B cell (primary cell): ENCODE measurements around the gene SPINK9. TPM values are rescaled to one million over a fixed set of nuclear protein-coding genes. Genes with fewer than 3 reads are reported as not detected.

Source experiments
- ATAC-seq: fragments of 200-7000 bp; cut with Tn5 transposase; one replicate; pipeline ENCODE4 v1.10.0; 2021; ENCODE audit warnings: low read depth, mild to moderate bottlenecking, moderate number of reproducible peaks, moderate library complexity
- CTCF ChIA-PET: fragments of 350-600 bp; sonication (Branson Sonifier 250); formaldehyde crosslinking; loops from one replicate; lab custom pipeline; 2021; ENCODE audit warnings: antibody characterized with exemption, inconsistent platforms; lab: Charles Lee
- POLR2A ChIA-PET: fragments of 350-600 bp; sonication (Branson Sonifier 250); formaldehyde crosslinking; loops from one replicate; lab custom pipeline; 2021; ENCODE audit warnings: antibody characterized with exemption; lab: Charles Lee
- DNase-seq: peaks from one replicate; pipeline ENCODE4 v3.0.0; 2013
- H2AFZ ChIP-seq: 2 replicates; pipeline ENCODE4 v1.6.1; 2012; ENCODE audit warnings: mild to moderate bottlenecking, low read depth, low read length; ENCODE audit not compliant: insufficient read depth, poor library complexity, severe bottlenecking
- H3K27ac ChIP-seq, 2 donors: 1 replicate in 1 of 2; 2 replicates in 1 of 2; pipeline ENCODE4 v1.5.1; 2012 to 2013; ENCODE audit warnings: low read length in 2 of 2, mild to moderate bottlenecking in 2 of 2, moderate library complexity in 1 of 2
- H3K27me3 ChIP-seq, 4 experiments: fragments of 200-600 bp in 1 of 4; sonication (generic) in 1 of 4; replicated peaks in 1 of 4; 1 replicate in 2 of 4; 2 replicates in 2 of 4; pipeline versions ENCODE4 v1.6.1 to v1.7.0; 2013 to 2016; ENCODE audit warnings: low read length in 3 of 4, mild to moderate bottlenecking in 2 of 4, mixed read lengths in 1 of 4, moderate library complexity in 1 of 4; ENCODE audit not compliant: insufficient read depth in 4 of 4, control insufficient read depth in 3 of 4; ENCODE audit errors: control extremely low read depth in 1 of 4
- H3K36me3 ChIP-seq, 2 experiments: replicated peaks in 1 of 2; 1 replicate in 1 of 2; 2 replicates in 1 of 2; pipeline versions ENCODE4 v1.6.1 to v1.7.1; 2013; ENCODE audit warnings: low read length in 1 of 2; ENCODE audit not compliant: insufficient read depth in 2 of 2, control insufficient read depth in 1 of 2; ENCODE audit errors: control extremely low read depth in 1 of 2, extremely low read depth in 1 of 2
- H3K4me1 ChIP-seq, 2 donors: fragments of 200-600 bp in 1 of 2; sonication (generic) in 1 of 2; 1 replicate in 1 of 2; 2 replicates in 1 of 2; pipeline versions ENCODE4 v1.5.1 to v1.6.1; 2013 to 2017; ENCODE audit warnings: low read length in 2 of 2; ENCODE audit not compliant: control insufficient read depth in 2 of 2, insufficient read depth in 2 of 2
- H3K4me2 ChIP-seq: replicated peaks from 2 replicates; pipeline ENCODE3; 2012; ENCODE audit warnings: mild to moderate bottlenecking, low read depth, low read length; ENCODE audit not compliant: poor library complexity, severe bottlenecking
- H3K4me3 ChIP-seq, 5 experiments: fragments of 200-600 bp in 1 of 5; sonication (generic) in 1 of 5; 1 replicate in 3 of 5; 2 replicates in 2 of 5; pipeline versions ENCODE4 v1.5.1 to v1.7.0; 2011 to 2016; ENCODE audit warnings: low read length in 4 of 5, mild to moderate bottlenecking in 4 of 5, low read depth in 2 of 5, control low read depth in 1 of 5, moderate library complexity in 1 of 5; ENCODE audit not compliant: insufficient read depth in 1 of 5; ENCODE audit errors: control extremely low read depth in 1 of 5, extremely low read depth in 1 of 5
- H3K79me2 ChIP-seq: fragments of 200-600 bp; sonication (generic); one replicate; pipeline ENCODE4 v1.6.0; 2016; ENCODE audit warnings: low read length; ENCODE audit not compliant: control insufficient read depth, insufficient read depth
- H3K9ac ChIP-seq: fragments of 200-600 bp; sonication (generic); 2 replicates; pipeline ENCODE4 v1.6.1; 2017; ENCODE audit warnings: mild to moderate bottlenecking, low read length, moderate library complexity
- H3K9me3 ChIP-seq, 3 donors: one replicate each; pipeline versions ENCODE4 v1.6.1 to v1.7.1; 2013; ENCODE audit warnings: low read length in 2 of 3; ENCODE audit not compliant: control insufficient read depth in 2 of 3, insufficient read depth in 1 of 3; ENCODE audit errors: control extremely low read depth in 1 of 3
- H4K20me1 ChIP-seq: 2 replicates; pipeline ENCODE4 v1.6.0; 2012; ENCODE audit warnings: mild to moderate bottlenecking, low read length; ENCODE audit not compliant: insufficient read depth, control insufficient read depth, poor library complexity, severe bottlenecking
- H3K27ac Mint-ChIP-seq: one replicate; pipeline ENCODE4 v1.8.0; 2021; ENCODE audit warnings: mixed read lengths
- H3K27me3 Mint-ChIP-seq: one replicate; pipeline ENCODE4 v1.8.0; 2021; ENCODE audit warnings: mixed read lengths
- H3K4me1 Mint-ChIP-seq: one replicate; pipeline ENCODE4 v1.8.0; 2021; ENCODE audit warnings: mixed read lengths
- H3K4me3 Mint-ChIP-seq: one replicate; pipeline ENCODE4 v1.8.0; 2021; ENCODE audit warnings: mixed read lengths
- H3K9me3 Mint-ChIP-seq: one replicate; pipeline ENCODE4 v1.8.0; 2022; ENCODE audit warnings: mixed read lengths; ENCODE audit not compliant: insufficient read depth
- EZH2 ChIP-seq: IDR thresholded peaks from 2 replicates; pipeline ENCODE4 v1.6.1; 2012; ENCODE audit warnings: borderline replicate concordance, low read depth, mild to moderate bottlenecking, moderate library complexity, low read length; ENCODE audit not compliant: insufficient read depth, poor library complexity, severe bottlenecking
- WGBS: methylation state at CpG from one replicate; pipeline ENCODE4 v1.1.5; 2013; ENCODE audit warnings: missing lambda C conversion rate; ENCODE audit not compliant: insufficient coverage; 5-methylcytosine and 5-hydroxymethylcytosine counted together
- intact Hi-C: fragments of 100-400 bp; cut with micrococcal nuclease; formaldehyde crosslinking; loops from one replicate; pipeline ENCODE4 v1.10.0; 2022
- polyA plus RNA-seq: library from polyadenylated mRNA; depleted of rRNA; stranded (reverse); fragments of >200 nt; gene quantifications from 2 replicates; pipeline ENCODE4 v1.2.3, GENCODE V29; 2012
- total RNA-seq, 2 donors: library from RNA; stranded (reverse); fragments of 120-200 nt in 1 of 2; gene quantifications; 1 replicate in 1 of 2; 2 replicates in 1 of 2; pipeline versions ENCODE4 v1.2.3 to v1.2.4, GENCODE V29; 2013 to 2022
- TF ChIP-seq, protein P1 (sequence below): fragments of 200-600 bp; IDR thresholded peaks from one replicate; pipeline ENCODE4 v1.8.0; 2022; ENCODE audit warnings: antibody characterized with exemption, mild to moderate bottlenecking

Gene SPINK9
- total and polyA plus RNA-seq, 2 donors (not counting 1 experiment from before 2014, with no cell fraction given), result not detected

GRCh38 chr5:148311484-148311883, 23.9 kb upstream of the SPINK9 start:
- POLR2A ChIA-PET, result no interaction called here
- Histone ChIP-seq H3K36me3 (no peaks in the 10 kb centered on the region), H3K27ac (no peak overlapping the region), H3K9me3 (no peaks in the 10 kb centered on the region), H3K4me3 (no peak overlapping the region), H3K27me3 (no peaks in the 10 kb centered on the region), H3K9ac (no peak overlapping the region), H3K79me2 (no peaks in the 10 kb centered on the region), H4K20me1 (no peaks in the 10 kb centered on the region), H2AFZ (no peak overlapping the region), H3K4me1 (no peaks in the 10 kb centered on the region), H3K4me2 (no peak overlapping the region)
- no CpG with 5 or more reads among the region's 3 CpGs for WGBS
- Mint-ChIP-seq H3K27ac (no peak overlapping the region), H3K4me3 (no peak overlapping the region), H3K27me3 (no peaks in the 10 kb centered on the region), H3K9me3 (peaks cover 2% of the 10 kb centered on the region), H3K4me1 (no peaks in the 10 kb centered on the region)
- intact Hi-C loops, result no loop called here
- ATAC-seq, result no peak
- CTCF ChIA-PET, result no interaction called here
- DNase-seq, result no peak
- TF ChIP-seq, protein P1, sequence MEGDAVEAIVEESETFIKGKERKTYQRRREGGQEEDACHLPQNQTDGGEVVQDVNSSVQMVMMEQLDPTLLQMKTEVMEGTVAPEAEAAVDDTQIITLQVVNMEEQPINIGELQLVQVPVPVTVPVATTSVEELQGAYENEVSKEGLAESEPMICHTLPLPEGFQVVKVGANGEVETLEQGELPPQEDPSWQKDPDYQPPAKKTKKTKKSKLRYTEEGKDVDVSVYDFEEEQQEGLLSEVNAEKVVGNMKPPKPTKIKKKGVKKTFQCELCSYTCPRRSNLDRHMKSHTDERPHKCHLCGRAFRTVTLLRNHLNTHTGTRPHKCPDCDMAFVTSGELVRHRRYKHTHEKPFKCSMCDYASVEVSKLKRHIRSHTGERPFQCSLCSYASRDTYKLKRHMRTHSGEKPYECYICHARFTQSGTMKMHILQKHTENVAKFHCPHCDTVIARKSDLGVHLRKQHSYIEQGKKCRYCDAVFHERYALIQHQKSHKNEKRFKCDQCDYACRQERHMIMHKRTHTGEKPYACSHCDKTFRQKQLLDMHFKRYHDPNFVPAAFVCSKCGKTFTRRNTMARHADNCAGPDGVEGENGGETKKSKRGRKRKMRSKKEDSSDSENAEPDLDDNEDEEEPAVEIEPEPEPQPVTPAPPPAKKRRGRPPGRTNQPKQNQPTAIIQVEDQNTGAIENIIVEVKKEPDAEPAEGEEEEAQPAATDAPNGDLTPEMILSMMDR, result no peak
- no peak for TF ChIP-seq EZH2

DNA sequence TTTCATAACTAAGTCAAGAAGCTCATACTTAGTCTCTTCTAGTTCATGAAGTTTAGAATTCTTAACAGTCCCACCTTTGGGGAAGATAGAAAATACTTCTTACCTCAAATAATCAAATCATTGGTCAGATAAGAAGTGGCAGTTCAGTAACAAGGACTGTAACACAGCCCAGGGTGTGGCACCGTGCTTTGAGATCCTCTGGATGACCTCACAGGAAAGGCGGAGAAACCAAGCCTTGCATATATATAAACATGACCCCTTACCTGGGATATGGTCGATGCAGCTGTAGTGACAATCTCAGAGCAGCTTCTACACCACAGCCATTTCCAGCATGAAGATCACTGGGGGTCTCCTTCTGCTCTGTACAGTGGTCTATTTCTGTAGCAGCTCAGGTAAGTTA, 23.2 kb upstream of the SPINK9 start, which contains the start of gene SPINK7:
Gene SPINK7 (plus strand): TSS at position 271 of the 400 bp plus-strand sequence. CDS start 61 bp downstream, at position 332.
- 75% methylated on average over 3 of the region's 3 CpGs for WGBS
- no peak within 1 kb of the TSS for H3K4me2 ChIP-seq
- H3K27me3 ChIP-seq, result no peaks in the 10 kb centered on the region
- H3K4me3 Mint-ChIP-seq, result no peak within 1 kb of the TSS
- TF ChIP-seq, protein P1, result no peak
- TF ChIP-seq EZH2, result no peak
- ChIA-PET CTCF (no interaction called here), POLR2A (no interaction called here)
- H3K27me3 Mint-ChIP-seq, result no peaks in the 10 kb centered on the region
- H2AFZ ChIP-seq, result no peak within 1 kb of the TSS
- no peak within 1 kb of the TSS for H3K4me3 ChIP-seq
- ATAC-seq (no peak), DNase-seq (no peak)
- peaks cover 2% of the 10 kb centered on the region for H3K9me3 Mint-ChIP-seq
- no peaks in the 10 kb centered on the region for H4K20me1 ChIP-seq
- no peaks in the 10 kb centered on the region for H3K79me2 ChIP-seq
- intact Hi-C loops, result no loop called here
- no peaks in the 10 kb centered on the region for H3K9me3 ChIP-seq
- no peak within 1 kb of the TSS for H3K9ac ChIP-seq
- H3K4me1 Mint-ChIP-seq, result no peaks in the 10 kb centered on the region
- H3K27ac ChIP-seq, result no peak within 1 kb of the TSS
- no peaks in the 10 kb centered on the region for H3K4me1 ChIP-seq
- H3K36me3 ChIP-seq, result no peaks in the 10 kb centered on the region
- H3K27ac Mint-ChIP-seq, result no peak within 1 kb of the TSS
